Aorta (tissue), 5 donors: ENCODE data around the gene CYP4Z1. TPM values are rescaled to one million over a fixed set of nuclear protein-coding genes. Genes with fewer than 3 reads are reported as not detected.
A peak's percentile ranks its signal among the peaks of the same experiment; 100 is the strongest.

ENCODE experiments used
- ATAC-seq: fragments of 200-7000 bp; cut with Tn5 transposase; one replicate; pipeline ENCODE4 v1.9.1; 2022; ENCODE audit warnings: moderate library complexity; ENCODE audit not compliant: low FRiP score
- DNase-seq, 2 donors: peaks; one replicate each; pipeline ENCODE4 v3.0.0-alpha.2; 2020
- H3K27ac ChIP-seq, 2 donors: one replicate each; pipeline ENCODE4 v1.5.1; 2013; ENCODE audit warnings: low read length in 2 of 2, mild to moderate bottlenecking in 2 of 2, moderate library complexity in 2 of 2, control low read depth in 1 of 2, inconsistent platforms in 1 of 2, low read depth in 1 of 2
- H3K27me3 ChIP-seq, 2 donors: one replicate each; pipeline ENCODE4 v1.6.1; 2013; ENCODE audit warnings: control low read depth in 1 of 2, low read length in 1 of 2, mild to moderate bottlenecking in 1 of 2, moderate library complexity in 1 of 2; ENCODE audit not compliant: insufficient read depth in 2 of 2, control insufficient read depth in 1 of 2
- H3K36me3 ChIP-seq, 2 donors: one replicate each; pipeline ENCODE4 v1.6.1; 2013; ENCODE audit warnings: control low read depth in 1 of 2, low read length in 1 of 2, mild to moderate bottlenecking in 1 of 2; ENCODE audit not compliant: insufficient read depth in 2 of 2, control insufficient read depth in 1 of 2
- H3K4me1 ChIP-seq, 2 donors: one replicate each; pipeline ENCODE4 v1.6.1; 2013; ENCODE audit warnings: low read length in 2 of 2, control low read depth in 1 of 2, mild to moderate bottlenecking in 1 of 2, moderate library complexity in 1 of 2; ENCODE audit not compliant: insufficient read depth in 2 of 2, control insufficient read depth in 1 of 2
- H3K4me3 ChIP-seq, 2 donors: one replicate each; pipeline ENCODE4 v1.5.1; 2013; ENCODE audit warnings: low read length in 2 of 2, control low read depth in 1 of 2, mild to moderate bottlenecking in 1 of 2
- H3K9me3 ChIP-seq: one replicate; pipeline ENCODE4 v1.6.1; 2013; ENCODE audit warnings: mild to moderate bottlenecking, low read length; ENCODE audit not compliant: control insufficient read depth
- WGBS, 2 donors: extraction: QIAGEN DNeasy Blood & Tissue Kit; methylation state at CpG; one replicate each; pipeline ENCODE4 v1.1.7; 2013; 5-methylcytosine and 5-hydroxymethylcytosine counted together
- intact Hi-C, 2 donors: fragments of 100-400 bp; cut with DNase I; formaldehyde crosslinking; loops; one replicate each; pipeline versions ENCODE4 v1.14.2 to v1.15.0; 2022
- long read RNA-seq, 2 donors: library from polyadenylated mRNA; unstranded; transcript quantifications; one replicate each; pipeline ENCODE4 v2.0.0, GENCODE V29; 2020 to 2021
- polyA plus RNA-seq, 2 donors: library from polyadenylated mRNA; stranded (reverse); fragments of 200-250 nt; gene quantifications; one replicate each; pipeline ENCODE4 v1.2.3, GENCODE V29; 2013
- total RNA-seq, 2 donors: library from RNA; stranded (reverse); fragmentation: NEBNext Ultra II Directional; extraction: Animal tissue kit (Norgen Biotek cat#: 25700); gene quantifications; one replicate each; pipeline ENCODE4 v1.2.1, GENCODE V29; 2021
- donor health status: healthy with polysubstance abuse.
- donor health status: Bipolar disorder and iron deficiency.
- donor health status: DM: no; HTN: no; CAD: no.
- donor health status: DM: no; HTN: no; CAD: no.
- donor health status: DM: yes; HTN: yes; CAD: no.

The CYP4Z1 gene, protein sequence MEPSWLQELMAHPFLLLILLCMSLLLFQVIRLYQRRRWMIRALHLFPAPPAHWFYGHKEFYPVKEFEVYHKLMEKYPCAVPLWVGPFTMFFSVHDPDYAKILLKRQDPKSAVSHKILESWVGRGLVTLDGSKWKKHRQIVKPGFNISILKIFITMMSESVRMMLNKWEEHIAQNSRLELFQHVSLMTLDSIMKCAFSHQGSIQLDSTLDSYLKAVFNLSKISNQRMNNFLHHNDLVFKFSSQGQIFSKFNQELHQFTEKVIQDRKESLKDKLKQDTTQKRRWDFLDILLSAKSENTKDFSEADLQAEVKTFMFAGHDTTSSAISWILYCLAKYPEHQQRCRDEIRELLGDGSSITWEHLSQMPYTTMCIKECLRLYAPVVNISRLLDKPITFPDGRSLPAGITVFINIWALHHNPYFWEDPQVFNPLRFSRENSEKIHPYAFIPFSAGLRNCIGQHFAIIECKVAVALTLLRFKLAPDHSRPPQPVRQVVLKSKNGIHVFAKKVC
- total RNA-seq, result 1 to 10 TPM; 1.0 to 2.2 TPM
- polyA plus RNA-seq, result under 1 TPM in 1 of 2 donors, not detected in 1; 0.15 TPM
- long read RNA-seq, donor 1, partial matches to known transcripts, result 0 of 1 reads
- long read RNA-seq, donor 1, other reads (novel, unspliced or antisense), result 1 of 1 reads
- long read RNA-seq, donor 2, result 0 reads

DNA sequence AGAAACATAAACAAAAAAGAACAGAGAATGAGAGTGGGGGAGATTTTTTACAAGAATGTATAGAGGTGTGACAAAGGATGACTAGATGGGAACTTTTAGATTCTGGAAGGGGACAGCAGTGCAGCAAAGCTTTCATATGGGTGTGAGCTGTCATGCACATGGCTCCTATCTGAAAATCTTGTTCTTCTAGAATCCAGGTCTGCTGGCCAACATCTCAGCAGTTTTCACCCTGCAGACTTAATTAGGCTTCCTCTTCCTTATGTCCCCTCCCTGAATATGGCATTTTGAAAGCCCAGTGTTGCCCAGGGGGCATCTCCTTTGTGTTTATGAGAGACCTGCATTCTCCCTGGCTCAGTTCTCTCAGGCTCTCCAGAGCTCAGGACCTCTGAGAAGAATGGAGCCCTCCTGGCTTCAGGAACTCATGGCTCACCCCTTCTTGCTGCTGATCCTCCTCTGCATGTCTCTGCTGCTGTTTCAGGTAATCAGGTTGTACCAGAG, at the start of gene CYP4Z1:
TSS of gene CYP4Z1 (plus strand) at position 135 of the 498 bp plus-strand sequence. CDS start at position 395, 260 bp downstream.
- Histone ChIP-seq H3K4me1 (no peaks in the 10 kb centered on the region), H3K27me3 (no peaks in the 10 kb centered on the region), H3K4me3 (no peak within 1 kb of the TSS), H3K9me3 (no peaks in the 10 kb centered on the region), H3K36me3 (no peaks in the 10 kb centered on the region), H3K27ac (no peak within 1 kb of the TSS)
- DNase-seq (no peak), ATAC-seq (no peak)
- intact Hi-C loops, result loop anchor here in 1 of 2 donors (5.0 kb wide), 1 partner anchor 50 kb away; no protein-coding TSS in a partner anchor

DNA sequence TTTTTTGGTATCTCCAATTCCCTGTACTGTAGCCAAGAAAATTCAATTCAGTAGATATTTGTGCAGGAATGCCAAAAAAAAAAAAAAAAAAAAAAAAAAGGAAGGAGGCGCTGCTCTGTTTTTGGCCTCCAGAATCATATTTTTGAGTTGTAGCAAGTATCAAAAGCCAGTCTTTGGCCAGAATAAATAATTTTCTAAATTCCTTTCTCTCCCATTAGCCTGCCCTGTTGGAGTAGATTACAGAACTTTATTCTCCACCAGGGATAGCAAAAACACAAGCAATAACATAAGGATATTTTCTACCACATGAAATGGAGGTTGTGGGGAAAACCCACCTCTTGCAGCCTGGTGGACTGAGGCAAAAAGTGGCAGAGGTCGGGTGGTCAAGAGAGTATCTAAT, 46.0 kb upstream of the CYP4Z1 start:
- Histone ChIP-seq H3K27ac (peak overlapping the region; percentile 61 to 85), H3K36me3 (no peaks in the 10 kb centered on the region), H3K9me3 (no peaks in the 10 kb centered on the region), H3K27me3 (no peaks in the 10 kb centered on the region), H3K4me1 (peaks cover 11 to 13% of the 10 kb centered on the region in 2 donors), H3K4me3 (no peak overlapping the region)
- peak; percentile 54 for ATAC-seq
- DNase-seq, result no peak
- 0 to 6% methylated on average over 2 of the region's 2 CpGs for WGBS, 2 donors
- intact Hi-C loops, result no loop called here

- ATAC-seq (peak; percentile 69), DNase-seq (peak; percentile 68 to 81)
- H3K4me1 ChIP-seq, result peaks cover 11 to 13% of the 10 kb centered on the region in 2 donors
- intact Hi-C loops, result no loop called here
- H3K27me3 ChIP-seq, result no peaks in the 10 kb centered on the region
- no peaks in the 10 kb centered on the region for H3K36me3 ChIP-seq
- no peaks in the 10 kb centered on the region for H3K9me3 ChIP-seq
- peak within 1 kb of the TSS; percentile 89 to 93 for H3K27ac ChIP-seq
- 1 to 2% methylated on average over 49 of the region's 49 CpGs for WGBS, 2 donors
- H3K4me3 ChIP-seq, result peak within 1 kb of the TSS; percentile 61 to 71
Measured at GRCh38 chr1:47023268-47024140, 43.5 kb upstream of the CYP4Z1 start, which contains the start of gene CYP4X1. CYP4X1 (plus strand) TSS chr1:47023669; CDS start chr1:47023818, 149 bp downstream.

GRCh38 chr1:47024141-47024801, 42.8 kb upstream of the CYP4Z1 start:
- peak overlapping the region; percentile 61 to 71 for H3K4me3 ChIP-seq
- H3K4me1 ChIP-seq, result peaks cover 11 to 13% of the 10 kb centered on the region in 2 donors
- H3K27me3 ChIP-seq, result no peaks in the 10 kb centered on the region
- H3K36me3 ChIP-seq, result no peaks in the 10 kb centered on the region
- no peaks in the 10 kb centered on the region for H3K9me3 ChIP-seq
- ATAC-seq, result no peak
- intact Hi-C loops, result no loop called here
- no peak for DNase-seq
- peak overlapping the region; percentile 89 to 93 for H3K27ac ChIP-seq
- 12 to 13% methylated on average over 8 of the region's 8 CpGs for WGBS, 2 donors

DNA sequence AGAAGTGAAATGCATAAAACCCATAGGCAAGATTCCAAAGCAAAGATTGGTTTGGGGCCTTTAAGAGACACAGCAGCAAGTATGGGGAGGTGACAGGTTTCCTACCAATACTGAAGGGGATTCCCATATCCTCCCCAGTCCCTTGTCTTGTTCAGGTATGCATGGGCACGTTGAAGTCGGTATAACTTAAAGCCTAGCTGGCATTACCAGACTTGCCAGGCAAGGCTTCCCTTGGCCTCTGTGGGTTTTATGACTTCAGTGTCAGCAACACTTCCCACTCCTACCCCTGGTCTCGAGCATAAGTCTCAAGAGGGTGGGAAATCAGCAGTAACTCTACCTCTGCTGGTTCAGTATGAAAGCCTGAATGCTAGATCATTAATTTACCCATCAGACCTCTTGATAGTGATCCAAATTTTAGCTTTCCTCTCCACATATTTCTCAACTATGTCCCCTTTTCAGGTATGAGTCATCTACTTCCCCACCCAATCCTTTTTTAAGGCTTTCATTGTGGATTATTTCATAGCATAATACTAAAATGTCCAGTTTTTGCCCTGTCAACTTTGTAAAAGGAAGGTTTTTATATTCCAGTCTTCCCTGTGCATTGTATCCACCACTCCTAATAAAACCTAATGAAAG, 36.7 kb upstream of the CYP4Z1 start:
- Histone ChIP-seq H3K27me3 (no peaks in the 10 kb centered on the region), H3K27ac (peak overlapping the region; percentile 64 to 76), H3K4me1 (peaks cover 6 to 20% of the 10 kb centered on the region in 2 donors), H3K4me3 (no peak overlapping the region), H3K36me3 (peaks cover 2 to 8% of the 10 kb centered on the region in 2 donors), H3K9me3 (no peaks in the 10 kb centered on the region)
- DNase-seq, result no peak
- peak; percentile 53 for ATAC-seq
- 21 to 30% methylated on average over 3 of the region's 3 CpGs for WGBS, 2 donors
- intact Hi-C loops, result no loop called here

GRCh38 chr1:47031059-47031458, 36.0 kb upstream of the CYP4Z1 start:
- Histone ChIP-seq H3K27ac (peak overlapping the region; percentile 64 to 76), H3K36me3 (peaks cover 2 to 8% of the 10 kb centered on the region in 2 donors), H3K9me3 (no peaks in the 10 kb centered on the region), H3K27me3 (no peaks in the 10 kb centered on the region), H3K4me1 (peaks cover 6 to 20% of the 10 kb centered on the region in 2 donors), H3K4me3 (no peak overlapping the region)
- WGBS, 2 donors, result 1 to 2% methylated on average over 3 of the region's 3 CpGs
- ATAC-seq (peak; percentile 81), DNase-seq (no peak)
- intact Hi-C loops, result no loop called here

- WGBS, 2 donors, result 39 to 48% methylated on average over 3 of the region's 3 CpGs
- Histone ChIP-seq H3K9me3 (no peaks in the 10 kb centered on the region), H3K27me3 (no peaks in the 10 kb centered on the region), H3K36me3 (peaks cover 2 to 8% of the 10 kb centered on the region in 2 donors), H3K4me3 (no peak overlapping the region), H3K4me1 (peaks cover 6 to 20% of the 10 kb centered on the region in 2 donors), H3K27ac (peak overlapping the region in 1 of 2 donors; percentile 64)
- ATAC-seq (peak; percentile 36), DNase-seq (no peak)
- intact Hi-C loops, result no loop called here
Measured at GRCh38 chr1:47031585-47031984, 35.4 kb upstream of the CYP4Z1 start.
